Thyroid gland (tissue), 4 donors: ENCODE data around the gene POLR3A. TPM values are rescaled to one million over a fixed set of nuclear protein-coding genes. Genes with fewer than 3 reads are reported as not detected.

ENCODE experiments used
- DNase-seq, 2 donors: peaks; one replicate each; pipeline ENCODE4 v3.0.0-alpha.2; 2019
- H3K27ac ChIP-seq, 3 donors: fragments of 200-600 bp; sonication (generic); 1 replicate in 2 of 3; 2 replicates in 1 of 3; pipeline ENCODE4 v1.5.1; 2016 to 2019; ENCODE audit warnings: mild to moderate bottlenecking in 1 of 3, moderate library complexity in 1 of 3
- H3K27me3 ChIP-seq: fragments of 200-600 bp; sonication (generic); one replicate; pipeline ENCODE4 v1.5.1; 2019
- H3K36me3 ChIP-seq, 2 donors: fragments of 200-600 bp; sonication (generic); one replicate each; pipeline ENCODE4 v1.5.1; 2016 to 2019
- H3K4me1 ChIP-seq, 2 donors: fragments of 200-600 bp; sonication (generic); one replicate each; pipeline ENCODE4 v1.5.1; 2017 to 2019
- H3K4me3 ChIP-seq, 3 donors: fragments of 200-600 bp; sonication (generic); replicated peaks in 1 of 3; 1 replicate in 2 of 3; 2 replicates in 1 of 3; pipeline ENCODE4 v1.5.1; 2016; ENCODE audit warnings: mild to moderate bottlenecking in 1 of 3
- H3K9me3 ChIP-seq: fragments of 200-600 bp; sonication (generic); one replicate; pipeline ENCODE4 v1.5.1; 2017
- POLR2A ChIP-seq, 2 donors: fragments of 450-650 bp; IDR thresholded peaks; one replicate each; pipeline ENCODE4 v1.6.1; 2017; ENCODE audit warnings: antibody characterized with exemption in 2 of 2, mild to moderate bottlenecking in 2 of 2, moderate library complexity in 1 of 2
- WGBS, 2 donors: methylation state at CpG; one replicate each; pipeline ENCODE4 v1.1.5; 2017; 5-methylcytosine and 5-hydroxymethylcytosine counted together
- intact Hi-C: fragments of 100-400 bp; cut with DNase I; formaldehyde crosslinking; loops from one replicate; pipeline ENCODE4 v1.15.1; 2023
- total RNA-seq, 4 donors: library from RNA; depleted of rRNA; stranded (reverse); fragments of >200 nt; gene quantifications; one replicate each; pipeline ENCODE4 v1.2.3, GENCODE V29; 2016
- TF ChIP-seq, protein P1 (sequence below), 6 experiments: fragments of 200-600 bp in 3 of 6; fragments of 450-650 bp in 3 of 6; sonication (generic) in 3 of 6; IDR thresholded peaks; one replicate each; pipeline ENCODE4 v1.5.1; 2016 to 2019; ENCODE audit warnings: antibody characterized with exemption in 6 of 6, mild to moderate bottlenecking in 2 of 6, inconsistent platforms in 1 of 6, moderate library complexity in 1 of 6

The POLR3A gene
- total RNA-seq, 4 donors from 2014 or later, result 14.5 to 21.5 (median 16.6) TPM

GRCh38 chr10:77959887-77960455 lies 69.3 kb downstream of the POLR3A start:
- intact Hi-C loops, result no loop called here
- H3K27ac ChIP-seq, result no peak overlapping the region
- WGBS, 2 donors, result 84 to 91% methylated on average over 8 of the region's 8 CpGs
- H3K27me3 ChIP-seq, result no peaks in the 10 kb centered on the region
- H3K9me3 ChIP-seq, result no peaks in the 10 kb centered on the region
- H3K36me3 ChIP-seq, result no peaks in the 10 kb centered on the region
- H3K4me3 ChIP-seq, result no peak overlapping the region
- TF ChIP-seq, protein P1, sequence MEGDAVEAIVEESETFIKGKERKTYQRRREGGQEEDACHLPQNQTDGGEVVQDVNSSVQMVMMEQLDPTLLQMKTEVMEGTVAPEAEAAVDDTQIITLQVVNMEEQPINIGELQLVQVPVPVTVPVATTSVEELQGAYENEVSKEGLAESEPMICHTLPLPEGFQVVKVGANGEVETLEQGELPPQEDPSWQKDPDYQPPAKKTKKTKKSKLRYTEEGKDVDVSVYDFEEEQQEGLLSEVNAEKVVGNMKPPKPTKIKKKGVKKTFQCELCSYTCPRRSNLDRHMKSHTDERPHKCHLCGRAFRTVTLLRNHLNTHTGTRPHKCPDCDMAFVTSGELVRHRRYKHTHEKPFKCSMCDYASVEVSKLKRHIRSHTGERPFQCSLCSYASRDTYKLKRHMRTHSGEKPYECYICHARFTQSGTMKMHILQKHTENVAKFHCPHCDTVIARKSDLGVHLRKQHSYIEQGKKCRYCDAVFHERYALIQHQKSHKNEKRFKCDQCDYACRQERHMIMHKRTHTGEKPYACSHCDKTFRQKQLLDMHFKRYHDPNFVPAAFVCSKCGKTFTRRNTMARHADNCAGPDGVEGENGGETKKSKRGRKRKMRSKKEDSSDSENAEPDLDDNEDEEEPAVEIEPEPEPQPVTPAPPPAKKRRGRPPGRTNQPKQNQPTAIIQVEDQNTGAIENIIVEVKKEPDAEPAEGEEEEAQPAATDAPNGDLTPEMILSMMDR (IDR thresholded peaks at IDR 0.05), result no peak
- TF ChIP-seq POLR2A (IDR thresholded peaks at IDR 0.05), result no peak
- peaks cover 0 to 6% of the 10 kb centered on the region in 2 donors for H3K4me1 ChIP-seq
- DNase-seq, result no peak

- no peak for TF ChIP-seq POLR2A (IDR thresholded peaks at IDR 0.05)
- TF ChIP-seq, protein P1 (IDR thresholded peaks at IDR 0.05), result no peak
- H3K27ac ChIP-seq, result no peak overlapping the region
- DNase-seq, result peak in 1 of 2 donors; percentile 8
- H3K36me3 ChIP-seq, result no peaks in the 10 kb centered on the region
- H3K4me3 ChIP-seq, result no peak overlapping the region
- 42 to 52% methylated on average over 4 of the region's 4 CpGs for WGBS, 2 donors
- intact Hi-C loops, result no loop called here
- H3K27me3 ChIP-seq, result no peaks in the 10 kb centered on the region
- no peaks in the 10 kb centered on the region for H3K9me3 ChIP-seq
- H3K4me1 ChIP-seq, result peaks cover 0 to 6% of the 10 kb centered on the region in 2 donors
Observed at GRCh38 chr10:77959384-77959783, 69.9 kb downstream of the POLR3A start.

DNA sequence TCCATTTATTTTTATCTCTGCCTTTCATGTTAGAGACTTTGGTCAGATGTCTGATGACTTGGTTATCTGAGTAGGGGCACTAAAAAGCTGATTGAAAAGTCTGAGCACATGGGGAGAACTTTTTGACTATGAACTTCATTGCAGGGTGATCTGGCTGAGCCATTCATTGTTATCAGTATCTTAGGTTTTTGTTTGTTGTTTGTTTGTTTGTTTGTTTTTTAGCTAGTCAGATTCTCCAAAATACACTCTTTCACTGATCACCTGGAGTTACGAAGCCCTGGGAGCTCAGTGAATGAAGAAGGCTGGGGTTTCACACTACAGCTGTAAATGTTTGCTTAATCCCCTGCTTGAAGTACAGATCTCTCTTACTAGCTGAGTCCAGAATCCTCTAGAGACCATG lies 74.2 kb downstream of the POLR3A start:
- H3K36me3 ChIP-seq, result no peaks in the 10 kb centered on the region
- intact Hi-C loops, result no loop called here
- H3K9me3 ChIP-seq, result no peaks in the 10 kb centered on the region
- peaks cover 0 to 6% of the 10 kb centered on the region in 2 donors for H3K4me1 ChIP-seq
- H3K27me3 ChIP-seq, result no peaks in the 10 kb centered on the region
- DNase-seq, result no peak
- no peak overlapping the region for H3K27ac ChIP-seq
- WGBS, 2 donors, result 42 to 77% methylated on average over 1 of the region's 1 CpG
- TF ChIP-seq, protein P1 (IDR thresholded peaks at IDR 0.05), result no peak
- no peak for TF ChIP-seq POLR2A (IDR thresholded peaks at IDR 0.05)
- no peak overlapping the region for H3K4me3 ChIP-seq

DNA sequence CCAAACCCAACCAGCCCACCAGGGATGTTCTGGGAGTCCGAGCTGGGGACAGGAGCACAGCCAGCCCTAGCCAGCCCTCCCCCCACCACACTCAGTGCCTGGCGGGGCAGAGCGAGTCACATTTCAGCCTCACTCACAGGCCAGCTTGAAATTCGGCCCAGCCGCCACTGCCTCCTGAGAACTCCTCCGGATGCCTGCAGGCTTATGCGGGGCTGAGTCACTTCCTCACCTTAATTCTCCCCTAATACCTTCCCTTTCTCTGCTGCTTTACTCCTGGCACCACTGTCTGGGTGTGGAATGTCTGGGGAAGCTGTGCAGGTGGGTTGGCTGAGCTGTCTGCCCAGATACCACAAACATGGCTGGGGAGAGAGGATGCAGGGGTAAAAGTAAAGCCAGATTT lies 80.1 kb downstream of the POLR3A start:
- DNase-seq, result peak; percentile 14 to 30
- TF ChIP-seq POLR2A (IDR thresholded peaks at IDR 0.05), result no peak
- TF ChIP-seq, protein P1 (IDR thresholded peaks at IDR 0.05), result no peak
- intact Hi-C loops, result no loop called here

DNA sequence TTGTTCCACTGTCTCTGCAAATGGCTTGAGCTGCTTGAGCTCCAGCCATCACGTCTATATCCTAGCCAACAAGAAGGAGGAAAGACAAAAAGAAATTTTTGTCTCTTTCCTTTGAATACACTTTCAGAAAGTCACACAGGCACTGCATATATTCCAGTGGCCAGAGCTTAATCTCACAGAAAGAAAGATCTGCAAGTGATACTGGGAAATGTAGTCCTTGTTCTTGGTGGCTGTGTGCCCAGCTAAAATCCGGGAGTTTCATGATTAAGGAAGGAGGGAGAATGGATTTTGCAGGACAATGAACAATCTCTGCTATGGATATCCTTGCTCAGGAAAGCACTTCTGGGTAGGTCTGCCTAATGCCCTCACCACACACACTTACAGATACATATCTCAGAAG lies 83.2 kb downstream of the POLR3A start:
- 68% methylated on average over 2 of the region's 2 CpGs for WGBS, 2 donors
- TF ChIP-seq, protein P1 (IDR thresholded peaks at IDR 0.05), result no peak
- no peak for TF ChIP-seq POLR2A (IDR thresholded peaks at IDR 0.05)
- Histone ChIP-seq H3K4me3 (no peak overlapping the region), H3K27me3 (no peaks in the 10 kb centered on the region), H3K27ac (no peak overlapping the region), H3K9me3 (no peaks in the 10 kb centered on the region), H3K36me3 (no peaks in the 10 kb centered on the region), H3K4me1 (no peaks in the 10 kb centered on the region)
- intact Hi-C loops, result no loop called here
- DNase-seq, result no peak

More for the DNA sequence above, 80.1 kb downstream of the POLR3A start:
- whole genome bisulfite sequencing, 2 donors, result 34 to 56% methylated on average over 7 of the region's 7 CpGs
- no peaks in the 10 kb centered on the region for H3K27me3 ChIP-seq
- H3K27ac ChIP-seq, result no peak overlapping the region
- no peaks in the 10 kb centered on the region for H3K9me3 ChIP-seq
- H3K4me1 ChIP-seq, result no peaks in the 10 kb centered on the region
- H3K36me3 ChIP-seq, result no peaks in the 10 kb centered on the region
- H3K4me3 ChIP-seq, result no peak overlapping the region
